K562 (cell line): ENCODE results near the gene SFSWAP. TPM values are rescaled to one million over a fixed set of nuclear protein-coding genes. Genes with fewer than 3 reads are reported as not detected.
A peak's percentile ranks its signal among the peaks of the same experiment; 100 is the strongest.

Experiments used
- ATAC-seq: fragments of 200-7000 bp; cut with Tn5 transposase; 3 replicates; pipeline ENCODE4 v1.9.1; 2020; ENCODE audit warnings: moderate library complexity
- BruUV-seq: library from RNA; stranded (reverse); fragments of 400-500 nt; replicated peaks from 2 replicates; lab custom pipeline; 2021; lab: Mats Ljungman, UMichigan
- CTCF ChIA-PET: fragments of 300-600 bp; formaldehyde crosslinking; extraction: SDS; loops from one replicate; lab custom pipeline; 2021; ENCODE audit warnings: low intra/inter-chr PET ratio; lab: Yijun Ruan, JAX
- POLR2A ChIA-PET: fragments of 300-600, 350-650 bp; sonication (Branson Sonifier 250); formaldehyde crosslinking; extraction: SDS; loops from one replicate; lab custom pipeline; 2021; ENCODE audit warnings: antibody characterized with exemption, inconsistent platforms; lab: Yijun Ruan, JAX
- DNase-seq, 4 experiments: peaks; one replicate each; pipeline versions ENCODE4 v3.0.0 to v3.0.0-alpha.2; 2011 to 2018; ENCODE audit warnings: low spot score in 3 of 4, mixed read lengths in 3 of 4; ENCODE audit errors: extremely low read depth in 1 of 4
- FAIRE-seq: peaks from 2 replicates; lab custom pipeline; 2011; peaks lifted over from hg19 to GRCh38; lab: Jason Lieb, UNC
- H2AFZ ChIP-seq: 2 replicates; pipeline ENCODE4 v1.6.0; 2011; ENCODE audit warnings: low read depth, low read length, control low read depth, inconsistent platforms
- H3K27ac ChIP-seq: fragments of 200-600 bp; 3 replicates; pipeline ENCODE4 v1.8.0; 2011; ENCODE audit warnings: low read depth, mild to moderate bottlenecking, control low read depth, inconsistent platforms, low read length, moderate library complexity, mixed read lengths; ENCODE audit errors: extremely low read depth
- H3K27me3 ChIP-seq, 2 experiments: fragments of 300-600 bp in 1 of 2; 2 replicates in 1 of 2; 3 replicates in 1 of 2; pipeline versions ENCODE4 v1.6.0 to v1.8.0; 2011; ENCODE audit warnings: inconsistent platforms in 2 of 2, low read length in 2 of 2, mild to moderate bottlenecking in 1 of 2, mixed read lengths in 1 of 2, moderate library complexity in 1 of 2; ENCODE audit not compliant: control insufficient read depth in 2 of 2, insufficient read depth in 2 of 2
- H3K36me3 ChIP-seq: fragments of 300-600 bp; 3 replicates; pipeline ENCODE4 v1.8.0; 2011; ENCODE audit warnings: mild to moderate bottlenecking, low read length, inconsistent platforms; ENCODE audit not compliant: control insufficient read depth, insufficient read depth
- H3K4me1 ChIP-seq, 2 experiments: fragments of 200-600 bp in 1 of 2; replicated peaks in 1 of 2; 2 replicates in 1 of 2; 3 replicates in 1 of 2; pipeline versions ENCODE4 v1.5.1 to v1.8.0; 2011; ENCODE audit warnings: inconsistent platforms in 2 of 2, low read length in 2 of 2, mild to moderate bottlenecking in 1 of 2, mixed read lengths in 1 of 2, moderate library complexity in 1 of 2; ENCODE audit not compliant: control insufficient read depth in 2 of 2, insufficient read depth in 2 of 2
- H3K4me2 ChIP-seq: 2 replicates; pipeline ENCODE4 v1.6.1; 2011; ENCODE audit warnings: low read length, control low read depth, inconsistent platforms, mixed read lengths; ENCODE audit not compliant: insufficient read depth
- H3K4me3 ChIP-seq: fragments of 200-600 bp; sonication (generic), shearing (Covaris generic); 2 replicates; pipeline ENCODE4 v1.5.1; 2016; ENCODE audit warnings: control low read depth, inconsistent platforms
- H3K79me2 ChIP-seq: fragments of 200-600 bp; 3 replicates; pipeline ENCODE4 v1.8.0; 2011; ENCODE audit warnings: low read length, inconsistent platforms; ENCODE audit not compliant: control insufficient read depth, insufficient read depth
- H3K9ac ChIP-seq, 2 experiments: 2 replicates each; pipeline versions ENCODE4 v1.6.0 to v1.6.1; 2011; ENCODE audit warnings: low read depth in 2 of 2, low read length in 2 of 2, control low read depth in 1 of 2, inconsistent platforms in 1 of 2, mild to moderate bottlenecking in 1 of 2, mixed read lengths in 1 of 2; ENCODE audit not compliant: insufficient read depth in 1 of 2
- H3K9me1 ChIP-seq: one replicate; pipeline ENCODE4 v1.6.0; 2011; ENCODE audit warnings: inconsistent platforms, mild to moderate bottlenecking, low read length, moderate library complexity; ENCODE audit not compliant: control insufficient read depth, insufficient read depth
- H3K9me3 ChIP-seq: replicated peaks from 2 replicates; pipeline ENCODE4 v1.5.1; 2011; ENCODE audit warnings: low read depth, low read length, inconsistent platforms; ENCODE audit not compliant: control insufficient read depth, insufficient read depth
- H4K20me1 ChIP-seq: replicated peaks from 2 replicates; pipeline ENCODE4 v1.6.1; 2011; ENCODE audit warnings: low read length, inconsistent platforms, mixed read lengths; ENCODE audit not compliant: control insufficient read depth, insufficient read depth
- MYC ChIP-seq, 2 experiments: fragments of 250-450 bp in 1 of 2; sonication (Bioruptor Pico) in 1 of 2; IDR thresholded peaks; 2 replicates each; pipeline versions ENCODE4 v1.5.1 to v1.6.1; 2012 to 2021; ENCODE audit warnings: low read depth in 2 of 2, borderline replicate concordance in 1 of 2, improper control_type of control experiment in 1 of 2, low read length in 1 of 2, mild to moderate bottlenecking in 1 of 2, moderate library complexity in 1 of 2
- PHF20 ChIP-seq: fragments of 450-650 bp; IDR thresholded peaks from 2 replicates; pipeline ENCODE4 v1.6.1; 2018; ENCODE audit not compliant: partially characterized antibody
- WGBS: fragments of 100-300 bp; shearing (Covaris generic); methylation state at CpG from one replicate; pipeline ENCODE4 v1.1.6; 2016; ENCODE audit warnings: low coverage, mixed read lengths; ENCODE audit not compliant: insufficient coverage; ENCODE audit errors: missing lambda C conversion rate; 5-methylcytosine and 5-hydroxymethylcytosine counted together
- in situ Hi-C: fragments of 300-500 bp; cut with MboI; formaldehyde crosslinking; loops from 4 replicates; pipeline ENCODE4 v1.15.0; 2018; ENCODE audit warnings: inconsistent platforms, mixed read lengths
- intact Hi-C: fragments of 100-400 bp; cut with micrococcal nuclease; formaldehyde crosslinking; loops from 2 replicates; pipeline ENCODE4 v1.14.2; 2022
- polyA plus RNA-seq, 8 experiments: library from polyadenylated mRNA; depleted of rRNA in 4 of 8; stranded (reverse) in 5 of 8; unstranded in 3 of 8; fragments of >200 nt; fragmentation: Nextera tagmentation in 2 of 8; fragmentation: Illumina TruSeq in 1 of 8; extraction: Ambion mirVana in 2 of 8; extraction: Trizol in 1 of 8; gene quantifications; 2 replicates each; pipeline versions ENCODE4 v1.2.1 to v1.2.3, GENCODE V29; 2011 to 2014; ENCODE audit warnings: inconsistent platforms in 1 of 8, missing spikeins in 1 of 8
- total RNA-seq, 7 experiments: library from RNA; depleted of rRNA in 6 of 7; stranded (reverse); fragments of >200 nt in 6 of 7; fragmentation: Illumina TruSeq in 2 of 7; extraction: Trizol in 2 of 7; gene quantifications; 2 replicates each; pipeline versions ENCODE4 v1.2.1 to v1.2.3, GENCODE V29; 2011 to 2021; ENCODE audit warnings: low replicate concordance in 1 of 7

The SFSWAP gene
- total and polyA plus RNA-seq, 9 of the 15 experiments (the other 6 are each of a cell fraction or from before 2014, with no cell fraction given) = 2.4 to 60.4 (median 32.6) TPM

DNA sequence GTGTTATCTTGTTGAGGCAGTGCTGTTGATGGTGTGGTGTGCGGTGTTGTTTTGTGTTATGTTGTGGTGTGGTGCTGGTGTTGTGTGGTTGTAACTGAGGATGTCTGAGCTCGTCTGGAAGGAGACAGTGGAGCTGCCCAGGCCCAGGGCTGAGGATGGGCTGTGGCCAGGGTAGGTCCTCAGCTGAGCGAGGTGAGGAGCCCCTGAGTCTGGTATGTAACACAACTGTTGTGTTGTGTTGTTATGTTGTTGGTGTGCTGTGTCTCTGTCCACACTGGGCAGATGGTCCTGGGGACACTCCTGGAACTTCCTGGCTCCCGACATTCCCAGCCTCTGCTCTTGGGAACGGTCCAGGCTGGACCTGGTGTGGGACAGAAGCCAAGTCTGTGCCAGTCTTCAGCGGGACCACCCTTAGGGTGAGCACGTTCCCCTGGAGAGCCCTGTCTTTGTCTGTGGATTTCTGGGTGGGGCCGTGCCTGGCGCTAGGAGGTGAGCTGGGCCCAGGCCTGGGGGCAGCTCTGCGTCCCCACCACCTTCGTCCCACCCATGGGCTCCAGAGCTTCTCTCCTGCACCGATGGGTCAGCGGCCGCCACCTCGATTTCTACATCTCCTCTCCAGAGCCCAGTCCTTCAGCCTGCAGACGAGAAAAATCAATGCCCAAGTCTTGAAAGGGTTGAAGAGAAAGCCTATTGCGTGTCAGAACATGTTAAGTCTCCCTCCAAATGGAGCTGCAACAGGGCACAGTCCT, 27.4 kb upstream of the SFSWAP start:
- Histone ChIP-seq H3K4me2 (no peak overlapping the region), H3K27me3 (peaks cover 3 to 28% of the 10 kb centered on the region in 2 experiments; a peak in 3 of 5 replicates), H3K9me3 (peaks cover 3% of the 10 kb centered on the region), H3K9ac (no peak overlapping the region), H3K27ac (no peak overlapping the region), H3K9me1 (no peaks in the 10 kb centered on the region), H3K36me3 (no peaks in the 10 kb centered on the region), H3K79me2 (no peaks in the 10 kb centered on the region), H3K4me3 (no peak overlapping the region), H4K20me1 (no peaks in the 10 kb centered on the region), H2AFZ (no peak overlapping the region), H3K4me1 (peaks cover 7 to 37% of the 10 kb centered on the region in 2 experiments; a peak in 4 of 5 replicates)
- ATAC-seq = no peak
- CTCF ChIA-PET = no interaction called here
- peak; percentile 11 for TF ChIP-seq PHF20
- TF ChIP-seq MYC (IDR thresholded peaks at IDR 0.05; ENCODE audit: low read depth, low read length) = no peak
- no peak for TF ChIP-seq MYC (CRISPR knock-in tag; IDR thresholded peaks at IDR 0.05; ENCODE audit: borderline replicate concordance, low read depth)
- no TSS peak for BruUV-seq
- POLR2A ChIA-PET = interaction anchor here (1.0 kb wide), 1 partner anchor 11 kb away, joined by 3 read pairs; no protein-coding TSS in a partner anchor
- FAIRE-seq = no peak
- DNase-seq = no peak
- WGBS = 41% methylated on average over 14 of the region's 17 CpGs
- intact Hi-C loops = no loop called here
- in situ Hi-C loops = no loop called here
